Measurements from ENCODE around the gene HSD17B3. TPM values are rescaled to one million over a fixed set of nuclear protein-coding genes. Genes with fewer than 3 reads are reported as not detected.
"Not testable (repeated sequence)": the region's sequence is repeated elsewhere in the genome, so short reads cannot be mapped to it uniquely, and the experiment has no call there.

The HSD17B3 gene
- total RNA-seq, 1 experiment from 2014 or later: not detected

DNA sequence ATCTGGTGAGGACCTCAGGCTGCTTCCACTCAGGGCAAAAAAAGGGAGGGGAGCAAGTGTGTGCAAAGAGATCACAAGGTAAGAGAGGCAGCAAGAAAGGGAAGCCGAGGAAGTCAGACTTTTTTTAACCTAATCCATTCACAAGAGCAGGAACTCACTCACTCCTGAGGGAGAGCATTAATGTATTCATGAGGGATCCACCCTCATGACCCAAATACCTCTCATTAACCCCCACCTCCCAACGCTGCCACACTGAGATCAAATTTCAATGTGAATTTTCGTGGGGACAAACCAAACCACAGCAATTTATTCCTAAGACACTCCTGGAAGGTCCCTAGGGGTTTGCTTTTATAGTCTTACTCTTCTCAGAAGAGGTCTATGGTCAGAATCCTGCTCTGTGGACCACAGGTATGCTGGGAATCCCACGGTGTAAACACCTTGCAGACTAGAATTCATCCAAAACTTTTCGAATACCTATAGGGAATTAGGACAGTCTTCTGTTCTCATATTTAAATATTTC, 108.7 kb downstream of the HSD17B3 start:
- no peak for DNase-seq (ENCODE audit: low spot score)

DNA sequence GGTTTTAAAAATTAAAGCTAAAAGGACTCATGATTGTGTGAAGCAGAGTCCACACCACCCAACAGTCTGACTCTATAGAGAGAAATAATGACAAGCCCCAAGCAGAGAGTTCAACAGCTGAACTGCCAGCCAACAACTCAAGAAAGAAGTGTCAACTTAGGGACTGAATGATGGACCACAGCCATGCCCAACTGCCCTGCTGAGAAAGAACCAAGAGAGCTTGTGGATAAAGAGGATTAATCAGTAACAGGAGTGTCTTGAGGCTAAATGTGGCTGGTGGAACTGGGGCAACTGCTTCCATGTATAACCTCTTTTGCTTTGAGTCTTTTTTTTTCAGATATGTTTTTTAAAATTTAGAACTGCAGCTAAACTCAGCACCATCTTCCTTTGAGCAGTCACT, 109.3 kb downstream of the HSD17B3 start:
- no peak for DNase-seq (ENCODE audit: low spot score)

DNA sequence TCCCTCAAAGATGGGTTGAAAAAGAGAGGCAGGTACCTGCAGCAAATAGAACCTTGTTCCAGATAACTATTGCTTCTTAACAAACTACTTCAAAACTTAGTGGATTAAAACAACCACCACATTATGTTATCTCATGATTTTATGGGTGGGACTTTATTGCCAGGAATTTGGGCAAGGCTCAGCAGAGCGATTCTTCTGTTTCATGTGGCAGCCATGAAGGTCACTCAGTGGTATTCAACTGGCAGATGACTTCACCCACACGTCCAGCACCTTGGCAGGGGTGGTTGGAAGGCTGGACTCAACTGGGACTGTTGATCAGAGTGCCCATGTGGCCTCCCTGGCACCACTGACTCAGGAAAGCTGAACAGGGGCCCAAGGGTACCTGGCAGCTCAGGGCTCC, 112.0 kb downstream of the HSD17B3 start:
- no peak for DNase-seq (ENCODE audit: low spot score)

DNA sequence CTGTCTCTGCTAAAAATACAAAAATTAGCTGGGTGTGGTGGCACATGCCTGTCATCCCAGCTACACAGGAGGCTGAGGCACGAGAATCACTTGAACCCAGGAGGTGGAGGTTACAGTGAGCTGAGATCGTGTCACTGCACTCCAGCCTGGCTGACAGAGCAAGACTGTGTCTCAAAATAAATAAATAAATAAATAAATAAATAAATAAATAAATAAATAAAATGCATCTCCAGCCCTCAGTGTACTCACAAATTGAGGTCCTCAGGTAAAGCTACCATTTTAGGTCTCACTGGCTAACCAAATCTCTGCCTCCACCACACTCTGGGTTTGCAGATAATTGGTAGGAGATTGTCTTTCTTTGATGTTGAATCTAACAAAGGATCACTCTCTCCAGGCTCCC, 112.4 kb downstream of the HSD17B3 start:
- DNase-seq (ENCODE audit: low spot score): not testable (repeated sequence)

DNA sequence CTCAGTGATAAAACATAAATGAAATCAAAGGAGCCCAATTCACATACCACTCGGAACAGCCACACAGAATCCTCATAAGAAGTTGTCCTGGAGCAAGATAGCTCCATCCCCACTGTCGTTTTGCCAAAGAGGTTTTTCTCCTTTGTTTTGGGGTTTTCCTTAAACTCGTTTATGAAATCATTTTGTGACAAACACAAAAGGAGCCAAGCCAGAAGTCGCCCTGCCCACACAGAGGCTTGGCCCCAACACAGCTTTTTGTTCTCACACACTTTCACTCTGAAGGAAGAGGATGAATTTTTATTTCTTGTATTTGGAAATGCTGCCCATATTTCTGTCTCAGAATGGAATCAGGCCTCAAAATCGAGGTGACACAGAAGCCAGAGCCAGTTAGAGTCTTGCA, 113.4 kb downstream of the HSD17B3 start:
- DNase-seq (ENCODE audit: low spot score): no peak

DNA sequence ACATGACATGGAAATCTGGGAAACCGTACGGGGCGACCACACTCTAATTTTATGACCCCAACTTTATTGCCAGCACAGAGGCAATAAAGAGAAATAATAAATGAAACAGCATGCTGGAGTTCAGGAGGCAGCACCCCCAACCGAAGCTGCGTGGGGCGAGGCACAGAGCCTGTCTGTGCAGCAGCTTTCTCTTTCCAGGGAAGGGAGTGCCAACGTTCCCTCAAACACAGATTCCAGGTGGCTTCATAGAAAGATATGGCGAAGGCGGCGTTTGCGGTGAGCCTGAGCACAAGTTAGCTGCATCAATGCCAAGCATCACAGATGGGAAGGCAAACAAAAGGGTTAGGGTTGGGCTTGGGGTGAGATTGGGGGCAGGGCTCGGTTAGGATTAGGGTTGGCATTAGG, 114.8 kb downstream of the HSD17B3 start:
- DNase-seq (ENCODE audit: low spot score): no peak

DNA sequence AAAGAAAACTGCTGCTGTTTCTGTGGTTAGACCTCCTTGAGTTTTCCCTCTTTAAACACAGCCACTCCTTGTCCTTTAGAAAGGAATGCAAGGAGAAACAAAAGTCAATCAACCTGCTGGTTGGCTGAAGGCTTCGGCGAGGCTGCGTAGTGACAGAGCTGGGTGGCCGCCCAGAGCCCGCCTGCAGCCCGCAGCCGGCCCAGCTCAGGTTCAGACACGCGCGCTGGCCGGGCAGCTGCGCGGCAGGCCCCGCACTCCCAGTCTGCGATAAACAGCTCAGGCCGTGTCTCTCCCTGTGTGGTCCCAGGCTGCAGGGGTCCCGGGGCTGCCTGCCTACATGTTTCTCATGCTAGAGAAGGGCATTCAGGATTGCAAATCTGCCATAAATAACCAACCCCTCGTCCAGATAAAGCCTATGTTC, 115.4 kb downstream of the HSD17B3 start:
- no peak for DNase-seq (ENCODE audit: low spot score)

DNA sequence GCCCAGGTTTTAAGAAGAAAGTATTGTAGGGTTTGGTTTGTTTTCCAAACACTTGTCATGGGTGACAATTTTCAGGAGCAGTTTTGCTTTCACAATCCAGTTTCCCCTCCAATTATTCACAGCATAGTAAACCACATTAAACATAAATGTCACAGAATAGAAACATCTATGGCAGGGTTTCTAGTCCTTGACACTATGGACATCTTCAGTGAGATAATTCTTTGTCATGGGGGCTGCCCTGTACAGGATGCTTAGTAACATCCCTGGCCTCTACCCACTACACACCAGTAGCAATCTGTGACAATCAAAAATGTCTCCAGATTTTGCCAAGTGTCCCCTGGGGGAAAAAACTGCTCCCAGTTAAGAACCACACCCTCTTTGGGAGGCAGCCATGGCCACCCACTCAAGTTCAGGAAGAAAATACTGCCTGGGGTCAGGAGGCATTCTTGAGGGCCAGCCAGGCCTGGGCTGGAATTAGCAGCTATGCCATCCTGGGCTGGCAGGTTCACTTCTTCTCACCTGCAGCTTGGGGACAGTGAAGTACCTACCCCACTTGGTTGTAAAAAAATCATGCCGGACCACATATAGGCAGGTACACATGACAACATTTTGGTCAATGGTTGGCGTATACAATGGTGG, 116.3 kb downstream of the HSD17B3 start:
- DNase-seq (ENCODE audit: low spot score): no peak

Other genes starting within 250 kb of the HSD17B3 start
- 42.4 and 47.9 TPM in 2 replicates for gene SLC35D2, start 81.5 kb upstream of the HSD17B3 start, total RNA-seq (2014; rRNA removed; shearing (Covaris generic))
- gene ZNF367, start 116.2 kb upstream of the HSD17B3 start, total RNA-seq (2014; rRNA removed; shearing (Covaris generic)): 33.7 and 37.6 TPM in 2 replicates
- 41.0 and 51.5 TPM in 2 replicates for gene HABP4, start 148.0 kb upstream of the HSD17B3 start, total RNA-seq (2014; rRNA removed; shearing (Covaris generic))